GM23248 (cell line): ENCODE measurements around the gene CAMK2D.

ENCODE experiments used
- EZH2 ChIP-seq: fragments of 200-600 bp; sonication (generic); IDR thresholded peaks from 2 replicates; pipeline ENCODE4 v1.6.1; 2018; ENCODE audit warnings: antibody characterized with exemption, mild to moderate bottlenecking; ENCODE audit not compliant: insufficient read depth, poor library complexity, severe bottlenecking
- EZH2phosphoT487 ChIP-seq: fragments of 200-600 bp; sonication (generic); IDR thresholded peaks from 2 replicates; pipeline ENCODE4 v1.6.1; 2018; ENCODE audit warnings: antibody characterized with exemption, moderate library complexity, mild to moderate bottlenecking, low read depth; ENCODE audit not compliant: insufficient read depth

GRCh38 chr4:113741956-113742355, 19.6 kb downstream of the CAMK2D start:
- no peak for TF ChIP-seq EZH2phosphoT487
- no peak for TF ChIP-seq EZH2
